Measurements from ENCODE around the gene ASF1A. TPM values are rescaled to one million over a fixed set of nuclear protein-coding genes. Genes with fewer than 3 reads are reported as not detected.
A peak's percentile ranks its signal among the peaks of the same experiment; 100 is the strongest.

ASF1A gene
- total RNA-seq, 1 experiment from 2014 or later: 34.4 TPM

DNA sequence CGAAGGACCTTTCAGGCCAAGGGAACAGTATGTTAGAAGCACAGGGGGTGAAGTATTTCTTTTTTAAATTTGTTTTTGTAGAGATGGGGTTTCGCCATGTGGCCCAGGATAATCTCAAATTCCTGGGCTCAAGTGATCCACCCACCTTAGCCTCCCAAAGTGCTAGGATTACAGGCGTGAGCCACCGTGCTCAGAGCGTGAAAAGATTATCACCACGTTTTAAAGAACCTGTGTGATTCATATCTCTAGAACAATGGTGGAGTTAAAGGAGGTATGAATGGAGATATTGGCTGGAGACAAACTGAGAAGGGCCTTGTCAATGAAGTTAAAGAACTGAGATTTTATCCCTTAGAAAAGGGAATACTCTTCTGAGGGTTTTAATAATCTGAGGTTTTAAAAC is 9.7 kb downstream of the ASF1A start:
- Histone ChIP-seq H3K4ac (ENCODE audit: low read depth, low read length) (no peak overlapping the region), H3K27me3 (ENCODE audit: insufficient read depth, low read length) (no peaks in the 10 kb centered on the region), H2AK5ac (ENCODE audit: insufficient read length, low read length) (no peak overlapping the region), H2BK5ac (ENCODE audit: insufficient read length, low read length) (no peak overlapping the region), H3K79me1 (ENCODE audit: insufficient read depth, low read depth, low read length, poor library complexity, severe bottlenecking) (no peaks in the 10 kb centered on the region), H2BK15ac (ENCODE audit: low read depth, low read length) (no peak overlapping the region), H2BK120ac (ENCODE audit: low read depth, low read length, poor library complexity, severe bottlenecking) (no peak overlapping the region), H3K27ac (ENCODE audit: insufficient read length, low read depth, low read length) (no peak overlapping the region), H4K8ac (replicated peaks; ENCODE audit: insufficient read length, low read depth, low read length) (no peak overlapping the region), H3K14ac (ENCODE audit: insufficient read depth, low read length) (no peak overlapping the region), H2BK12ac (ENCODE audit: insufficient read length, low read depth, low read length) (no peak overlapping the region), H3K4me1 (ENCODE audit: insufficient read depth, low read length) (peaks cover 3% of the 10 kb centered on the region; the same call in 1 of the 2 replicates), H3K9me3 (ENCODE audit: control insufficient read depth, low read depth, low read length) (no peaks in the 10 kb centered on the region), H3K23me2 (ENCODE audit: insufficient read length, low read depth, low read length, poor library complexity, severe bottlenecking) (no peaks in the 10 kb centered on the region), H3K18ac (ENCODE audit: insufficient read length, low read depth, low read length) (no peak overlapping the region), H4K20me1 (ENCODE audit: control insufficient read depth, insufficient read depth, insufficient read length) (no peaks in the 10 kb centered on the region), H3K56ac (ENCODE audit: insufficient read length, low read depth, low read length) (no peak overlapping the region), H3K4me2 (ENCODE audit: insufficient read depth, insufficient read length, low read length) (no peak overlapping the region), H2AFZ (ENCODE audit: low read length) (no peak overlapping the region), H2BK20ac (ENCODE audit: low read depth, low read length, poor library complexity, severe bottlenecking) (no peak overlapping the region), H3K79me2 (ENCODE audit: insufficient read depth, low read length) (peaks cover 21% of the 10 kb centered on the region; the same call in 1 of the 2 replicates), H4K91ac (ENCODE audit: insufficient read length, low read depth, low read length) (no peak overlapping the region), H3T11ph (ENCODE audit: low read length) (no peak overlapping the region), H3K9ac (ENCODE audit: extremely low read depth, insufficient read length, low read length) (no peak overlapping the region), H3K23ac (ENCODE audit: insufficient read length, low read depth, low read length) (no peak overlapping the region), H4K5ac (ENCODE audit: insufficient read length, low read depth, low read length) (no peak overlapping the region)
- TF ChIP-seq, protein P1, sequence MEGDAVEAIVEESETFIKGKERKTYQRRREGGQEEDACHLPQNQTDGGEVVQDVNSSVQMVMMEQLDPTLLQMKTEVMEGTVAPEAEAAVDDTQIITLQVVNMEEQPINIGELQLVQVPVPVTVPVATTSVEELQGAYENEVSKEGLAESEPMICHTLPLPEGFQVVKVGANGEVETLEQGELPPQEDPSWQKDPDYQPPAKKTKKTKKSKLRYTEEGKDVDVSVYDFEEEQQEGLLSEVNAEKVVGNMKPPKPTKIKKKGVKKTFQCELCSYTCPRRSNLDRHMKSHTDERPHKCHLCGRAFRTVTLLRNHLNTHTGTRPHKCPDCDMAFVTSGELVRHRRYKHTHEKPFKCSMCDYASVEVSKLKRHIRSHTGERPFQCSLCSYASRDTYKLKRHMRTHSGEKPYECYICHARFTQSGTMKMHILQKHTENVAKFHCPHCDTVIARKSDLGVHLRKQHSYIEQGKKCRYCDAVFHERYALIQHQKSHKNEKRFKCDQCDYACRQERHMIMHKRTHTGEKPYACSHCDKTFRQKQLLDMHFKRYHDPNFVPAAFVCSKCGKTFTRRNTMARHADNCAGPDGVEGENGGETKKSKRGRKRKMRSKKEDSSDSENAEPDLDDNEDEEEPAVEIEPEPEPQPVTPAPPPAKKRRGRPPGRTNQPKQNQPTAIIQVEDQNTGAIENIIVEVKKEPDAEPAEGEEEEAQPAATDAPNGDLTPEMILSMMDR (conservative IDR thresholded peaks at IDR 0.05): no peak
- DNase-seq: no peak
- WGBS (ENCODE audit: extremely low coverage, insufficient read length, low lambda C conversion rate): no CpG with 5 or more reads among the region's 6 CpGs
- H3K4me1 Mint-ChIP-seq: peaks cover 13 to 23% of the 10 kb centered on the region in 2 experiments
- no peaks in the 10 kb centered on the region for H3K27me3 Mint-ChIP-seq (ENCODE audit: low read depth)
- H3K9me3 Mint-ChIP-seq: no peaks in the 10 kb centered on the region
- H3K36me3 Mint-ChIP-seq (ENCODE audit: insufficient read depth in 1 of 3, low read depth in 3 of 3): peaks cover 34 to 81% (median 77%) of the 10 kb centered on the region in 3 experiments
- H3K27ac Mint-ChIP-seq: peak overlapping the region in 2 of 3 experiments; percentile 18 to 84; a peak in 4 of 7 replicates
- no peak overlapping the region; a peak in 1 of 5 replicates for H3K4me3 Mint-ChIP-seq
